ENCODE measurements around the gene CCDC71.

DNA sequence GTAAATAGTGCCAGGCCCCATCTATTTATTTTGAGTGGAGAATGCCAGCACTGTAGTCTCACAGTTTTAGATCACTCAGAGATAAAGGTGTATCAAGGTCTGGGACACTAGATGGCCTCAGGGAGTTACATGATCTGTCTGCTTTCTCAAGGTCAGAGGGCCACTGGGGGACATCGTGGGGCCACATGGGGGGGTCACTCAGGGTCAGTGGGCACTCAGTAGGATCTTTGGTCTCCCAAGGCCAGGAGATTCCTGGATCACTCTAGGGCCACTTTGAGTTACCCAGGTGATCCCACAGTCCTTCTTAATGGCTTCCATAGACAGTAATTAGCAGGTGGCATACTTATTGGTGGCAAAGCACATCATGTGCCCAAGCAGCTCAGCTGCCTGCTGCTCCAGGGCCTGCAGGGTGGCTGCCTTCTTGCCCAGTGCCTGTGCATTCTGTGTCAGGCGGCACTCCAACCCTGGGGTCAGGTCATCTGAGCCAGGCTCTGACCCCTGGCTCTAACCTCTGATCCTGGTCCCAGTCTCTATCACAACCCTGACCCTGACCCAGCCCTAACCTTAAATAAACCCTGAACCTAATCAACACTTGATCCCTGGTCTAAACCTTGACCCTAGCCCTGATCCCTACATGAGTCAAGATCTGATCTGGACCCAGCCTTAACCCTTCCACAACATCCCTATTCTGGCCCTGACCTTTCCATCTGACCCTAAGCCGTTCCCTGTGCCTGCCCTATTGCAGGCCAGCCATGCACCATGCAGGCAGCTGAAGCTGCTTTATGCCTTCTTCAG, 31.5 kb downstream of the CCDC71 start:
- TF ChIP-seq, protein P1, sequence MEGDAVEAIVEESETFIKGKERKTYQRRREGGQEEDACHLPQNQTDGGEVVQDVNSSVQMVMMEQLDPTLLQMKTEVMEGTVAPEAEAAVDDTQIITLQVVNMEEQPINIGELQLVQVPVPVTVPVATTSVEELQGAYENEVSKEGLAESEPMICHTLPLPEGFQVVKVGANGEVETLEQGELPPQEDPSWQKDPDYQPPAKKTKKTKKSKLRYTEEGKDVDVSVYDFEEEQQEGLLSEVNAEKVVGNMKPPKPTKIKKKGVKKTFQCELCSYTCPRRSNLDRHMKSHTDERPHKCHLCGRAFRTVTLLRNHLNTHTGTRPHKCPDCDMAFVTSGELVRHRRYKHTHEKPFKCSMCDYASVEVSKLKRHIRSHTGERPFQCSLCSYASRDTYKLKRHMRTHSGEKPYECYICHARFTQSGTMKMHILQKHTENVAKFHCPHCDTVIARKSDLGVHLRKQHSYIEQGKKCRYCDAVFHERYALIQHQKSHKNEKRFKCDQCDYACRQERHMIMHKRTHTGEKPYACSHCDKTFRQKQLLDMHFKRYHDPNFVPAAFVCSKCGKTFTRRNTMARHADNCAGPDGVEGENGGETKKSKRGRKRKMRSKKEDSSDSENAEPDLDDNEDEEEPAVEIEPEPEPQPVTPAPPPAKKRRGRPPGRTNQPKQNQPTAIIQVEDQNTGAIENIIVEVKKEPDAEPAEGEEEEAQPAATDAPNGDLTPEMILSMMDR (IDR thresholded peaks at IDR 0.05): no peak
- TF ChIP-seq POLR2A (IDR thresholded peaks at IDR 0.05; ENCODE audit: low read depth): no peak
